Activated CD4-positive, alpha-beta T cell treated with anti-CD3 and anti-CD28 coated beads, Interleukin-2, Interleukin-6, amounts not matched to agents 100 ng/mL and 50 ng/mL, durations not matched to agents 16 hours and 8 hours (primary cell): ENCODE results near the gene PRKCE.
A peak's percentile ranks its signal among the peaks of the same experiment; 100 is the strongest.

Source experiments
- DNase-seq: peaks from one replicate; pipeline ENCODE4 v3.0.0-alpha.2; 2020

Gene PRKCE

GRCh38 chr2:46006473-46007025 is 355.1 kb downstream of the PRKCE start:
- DNase-seq, result no peak

GRCh38 chr2:46007412-46007811 is 355.9 kb downstream of the PRKCE start:
- DNase-seq, result no peak

- DNase-seq, result no peak
Observed at GRCh38 chr2:46008091-46008870, 356.8 kb downstream of the PRKCE start.

- DNase-seq, result no peak
Observed at GRCh38 chr2:46009315-46009714, 357.8 kb downstream of the PRKCE start.

GRCh38 chr2:46009772-46010171 is 358.3 kb downstream of the PRKCE start:
- no peak for DNase-seq

GRCh38 chr2:46010223-46010924 is 358.9 kb downstream of the PRKCE start:
- DNase-seq, result no peak

- peak; percentile 62 for DNase-seq
Observed at GRCh38 chr2:46010925-46011490, 359.5 kb downstream of the PRKCE start.

GRCh38 chr2:46012618-46013240 is 361.3 kb downstream of the PRKCE start:
- DNase-seq, result no peak

GRCh38 chr2:46013726-46014125 is 362.3 kb downstream of the PRKCE start:
- no peak for DNase-seq

GRCh38 chr2:46014911-46015654 is 363.6 kb downstream of the PRKCE start:
- no peak for DNase-seq

- DNase-seq, result no peak
Observed at GRCh38 chr2:46015671-46016070, 364.2 kb downstream of the PRKCE start.

- no peak for DNase-seq
Observed at GRCh38 chr2:46016091-46016490, 364.6 kb downstream of the PRKCE start.

GRCh38 chr2:46018773-46019591 is 367.5 kb downstream of the PRKCE start:
- DNase-seq, result peak; percentile 46

GRCh38 chr2:46020416-46020815 is 368.9 kb downstream of the PRKCE start:
- no peak for DNase-seq

- peak; percentile 89 for DNase-seq
Observed at GRCh38 chr2:46023165-46023854, 371.8 kb downstream of the PRKCE start.

GRCh38 chr2:46024146-46024779 is 372.8 kb downstream of the PRKCE start:
- DNase-seq, result no peak

- no peak for DNase-seq
Observed at GRCh38 chr2:46025081-46025480, 373.6 kb downstream of the PRKCE start.

- DNase-seq, result no peak
Observed at GRCh38 chr2:46025676-46026075, 374.2 kb downstream of the PRKCE start.

- DNase-seq, result no peak
Observed at GRCh38 chr2:46026431-46026830, 375.0 kb downstream of the PRKCE start.

- no peak for DNase-seq
Observed at GRCh38 chr2:46029332-46029811, 377.9 kb downstream of the PRKCE start.
